ENCODE measurements around the gene TPD52L1.

Gene TPD52L1

DNA sequence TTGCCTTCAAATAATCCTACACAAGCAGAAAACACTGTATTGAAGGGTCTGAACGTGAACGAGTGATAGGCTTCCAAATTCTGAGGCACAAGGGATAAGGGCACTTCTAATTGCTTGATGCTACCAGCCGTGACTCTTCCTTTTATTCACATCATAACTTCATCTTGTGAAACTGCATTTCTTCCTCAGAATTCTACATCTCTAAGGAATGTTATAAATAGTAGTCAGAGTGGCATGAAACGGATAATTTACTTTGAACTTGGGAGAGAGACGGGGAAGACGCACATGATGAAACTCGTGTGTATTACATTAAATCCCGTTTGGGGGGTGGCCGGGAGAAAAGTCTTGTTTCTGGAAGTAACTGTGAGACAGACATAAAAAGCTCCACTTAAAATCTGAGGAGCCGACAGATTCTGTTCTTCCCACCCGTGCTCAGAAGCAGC is 147.4 kb downstream of the TPD52L1 start:
- H2BK5ac ChIP-seq (ENCODE audit: low read length), result no peak overlapping the region
- H4K5ac ChIP-seq (ENCODE audit: low read length), result no peak overlapping the region
- no peak overlapping the region for H2BK15ac ChIP-seq (replicated peaks; ENCODE audit: low read depth)
- H3K79me2 ChIP-seq (ENCODE audit: control insufficient read depth, insufficient read depth, low read length), result peaks cover 11% of the 10 kb centered on the region
- H3K4ac ChIP-seq (ENCODE audit: low read depth, low read length), result peak overlapping the region; percentile 38
- H3K36me3 ChIP-seq (ENCODE audit: control insufficient read depth, insufficient read depth, low read length), result peaks cover 7% of the 10 kb centered on the region
- no peak overlapping the region for H3K27ac ChIP-seq (ENCODE audit: low read depth, low read length)
- peaks cover 12% of the 10 kb centered on the region for H3K79me1 ChIP-seq (ENCODE audit: low read length)
- WGBS (ENCODE audit: extremely low coverage, insufficient coverage, low lambda C conversion rate), result no CpG with 5 or more reads among the region's 11 CpGs
- H2BK120ac ChIP-seq (ENCODE audit: low read depth, low read length), result peak overlapping the region; percentile 30
- H3K4me1 ChIP-seq (ENCODE audit: control insufficient read depth, low read depth, low read length), result no peaks in the 10 kb centered on the region
- peak overlapping the region; percentile 93 for H3K9ac ChIP-seq (ENCODE audit: low read length)
- H3K23ac ChIP-seq (ENCODE audit: low read length), result peak overlapping the region; percentile 48
- peak overlapping the region; percentile 72 for H3K4me3 ChIP-seq (ENCODE audit: low read length)
- peak overlapping the region; percentile 43 for H3K4me2 ChIP-seq (ENCODE audit: low read length)
- H2AK5ac ChIP-seq (ENCODE audit: low read length), result no peak overlapping the region
- peak; percentile 21 for DNase-seq
- H4K8ac ChIP-seq (ENCODE audit: low read depth, low read length), result no peak overlapping the region
- H3K27me3 ChIP-seq (ENCODE audit: insufficient read depth, low read length, poor library complexity), result no peaks in the 10 kb centered on the region
- peak overlapping the region; percentile 92 for H3K18ac ChIP-seq (ENCODE audit: low read length)
- peak overlapping the region; percentile 97 for H3K56ac ChIP-seq (ENCODE audit: low read length)

- Histone ChIP-seq H3K23ac (ENCODE audit: low read length) (peak within 1 kb of the TSS; percentile 48), H2BK120ac (ENCODE audit: low read depth, low read length) (peak within 1 kb of the TSS; percentile 30), H3K27me3 (ENCODE audit: insufficient read depth, low read length, poor library complexity) (no peaks in the 10 kb centered on the region), H4K5ac (ENCODE audit: low read length) (no peak within 1 kb of the TSS), H2BK15ac (replicated peaks; ENCODE audit: low read depth) (no peak within 1 kb of the TSS), H3K4me2 (ENCODE audit: low read length) (peak within 1 kb of the TSS; percentile 43), H4K8ac (ENCODE audit: low read depth, low read length) (no peak within 1 kb of the TSS), H3K9ac (ENCODE audit: low read length) (peak within 1 kb of the TSS; percentile 93), H3K4ac (ENCODE audit: low read depth, low read length) (peak within 1 kb of the TSS; percentile 38), H2AK5ac (ENCODE audit: low read length) (no peak within 1 kb of the TSS), H3K18ac (ENCODE audit: low read length) (peak within 1 kb of the TSS; percentile 92), H3K79me1 (ENCODE audit: low read length) (peaks cover 10% of the 10 kb centered on the region), H2BK5ac (ENCODE audit: low read length) (peak within 1 kb of the TSS; percentile 46), H3K36me3 (ENCODE audit: control insufficient read depth, insufficient read depth, low read length) (peaks cover 6% of the 10 kb centered on the region), H3K4me1 (ENCODE audit: control insufficient read depth, low read depth, low read length) (no peaks in the 10 kb centered on the region), H3K79me2 (ENCODE audit: control insufficient read depth, insufficient read depth, low read length) (peaks cover 11% of the 10 kb centered on the region), H3K27ac (ENCODE audit: low read depth, low read length) (peak within 1 kb of the TSS; percentile 82), H3K56ac (ENCODE audit: low read length) (peak within 1 kb of the TSS; percentile 97), H3K4me3 (ENCODE audit: low read length) (peak within 1 kb of the TSS; percentile 72)
- DNase-seq, result peak; percentile 86
- no CpG with 5 or more reads among the region's 67 CpGs for WGBS (ENCODE audit: extremely low coverage, insufficient coverage, low lambda C conversion rate)
Measured at GRCh38 chr6:125301435-125302391, 148.1 kb downstream of the TPD52L1 start, which contains the start of gene HDDC2. HDDC2 (minus strand) TSS chr6:125301967; CDS start chr6:125301932, 35 bp downstream.

GRCh38 chr6:125302840-125303511 is 149.4 kb downstream of the TPD52L1 start:
- H2BK5ac ChIP-seq (ENCODE audit: low read length), result no peak overlapping the region
- DNase-seq, result no peak
- H2AK5ac ChIP-seq (ENCODE audit: low read length), result no peak overlapping the region
- H2BK120ac ChIP-seq (ENCODE audit: low read depth, low read length), result no peak overlapping the region
- H3K27me3 ChIP-seq (ENCODE audit: insufficient read depth, low read length, poor library complexity), result no peaks in the 10 kb centered on the region
- H3K18ac ChIP-seq (ENCODE audit: low read length), result no peak overlapping the region
- WGBS (ENCODE audit: extremely low coverage, insufficient coverage, low lambda C conversion rate), result no CpG with 5 or more reads among the region's 4 CpGs
- no peak overlapping the region for H3K23ac ChIP-seq (ENCODE audit: low read length)
- H3K4ac ChIP-seq (ENCODE audit: low read depth, low read length), result no peak overlapping the region
- no peak overlapping the region for H3K56ac ChIP-seq (ENCODE audit: low read length)
- H2BK15ac ChIP-seq (replicated peaks; ENCODE audit: low read depth), result no peak overlapping the region
- no peaks in the 10 kb centered on the region for H3K4me1 ChIP-seq (ENCODE audit: control insufficient read depth, low read depth, low read length)
- H4K5ac ChIP-seq (ENCODE audit: low read length), result no peak overlapping the region
- no peak overlapping the region for H3K4me2 ChIP-seq (ENCODE audit: low read length)
- H3K79me2 ChIP-seq (ENCODE audit: control insufficient read depth, insufficient read depth, low read length), result peaks cover 11% of the 10 kb centered on the region
- H3K27ac ChIP-seq (ENCODE audit: low read depth, low read length), result no peak overlapping the region
- H3K9ac ChIP-seq (ENCODE audit: low read length), result no peak overlapping the region
- H3K4me3 ChIP-seq (ENCODE audit: low read length), result no peak overlapping the region
- H3K36me3 ChIP-seq (ENCODE audit: control insufficient read depth, insufficient read depth, low read length), result peaks cover 3% of the 10 kb centered on the region
- no peak overlapping the region for H4K8ac ChIP-seq (ENCODE audit: low read depth, low read length)
- peaks cover 7% of the 10 kb centered on the region for H3K79me1 ChIP-seq (ENCODE audit: low read length)

GRCh38 chr6:125303512-125303854 is 149.9 kb downstream of the TPD52L1 start:
- no peak overlapping the region for H4K8ac ChIP-seq (ENCODE audit: low read depth, low read length)
- peaks cover 3% of the 10 kb centered on the region for H3K36me3 ChIP-seq (ENCODE audit: control insufficient read depth, insufficient read depth, low read length)
- H3K56ac ChIP-seq (ENCODE audit: low read length), result no peak overlapping the region
- H3K4me1 ChIP-seq (ENCODE audit: control insufficient read depth, low read depth, low read length), result no peaks in the 10 kb centered on the region
- no peak overlapping the region for H2BK15ac ChIP-seq (replicated peaks; ENCODE audit: low read depth)
- H3K18ac ChIP-seq (ENCODE audit: low read length), result no peak overlapping the region
- no CpG with 5 or more reads among the region's 1 CpG for WGBS (ENCODE audit: extremely low coverage, insufficient coverage, low lambda C conversion rate)
- H3K79me2 ChIP-seq (ENCODE audit: control insufficient read depth, insufficient read depth, low read length), result peaks cover 11% of the 10 kb centered on the region
- no peak overlapping the region for H2AK5ac ChIP-seq (ENCODE audit: low read length)
- H3K9ac ChIP-seq (ENCODE audit: low read length), result no peak overlapping the region
- no peak overlapping the region for H3K4me2 ChIP-seq (ENCODE audit: low read length)
- DNase-seq, result no peak
- H3K4ac ChIP-seq (ENCODE audit: low read depth, low read length), result no peak overlapping the region
- no peak overlapping the region for H2BK5ac ChIP-seq (ENCODE audit: low read length)
- H3K4me3 ChIP-seq (ENCODE audit: low read length), result no peak overlapping the region
- H3K23ac ChIP-seq (ENCODE audit: low read length), result no peak overlapping the region
- no peak overlapping the region for H3K27ac ChIP-seq (ENCODE audit: low read depth, low read length)
- no peak overlapping the region for H2BK120ac ChIP-seq (ENCODE audit: low read depth, low read length)
- no peak overlapping the region for H4K5ac ChIP-seq (ENCODE audit: low read length)
- peaks cover 7% of the 10 kb centered on the region for H3K79me1 ChIP-seq (ENCODE audit: low read length)
- no peaks in the 10 kb centered on the region for H3K27me3 ChIP-seq (ENCODE audit: insufficient read depth, low read length, poor library complexity)

DNA sequence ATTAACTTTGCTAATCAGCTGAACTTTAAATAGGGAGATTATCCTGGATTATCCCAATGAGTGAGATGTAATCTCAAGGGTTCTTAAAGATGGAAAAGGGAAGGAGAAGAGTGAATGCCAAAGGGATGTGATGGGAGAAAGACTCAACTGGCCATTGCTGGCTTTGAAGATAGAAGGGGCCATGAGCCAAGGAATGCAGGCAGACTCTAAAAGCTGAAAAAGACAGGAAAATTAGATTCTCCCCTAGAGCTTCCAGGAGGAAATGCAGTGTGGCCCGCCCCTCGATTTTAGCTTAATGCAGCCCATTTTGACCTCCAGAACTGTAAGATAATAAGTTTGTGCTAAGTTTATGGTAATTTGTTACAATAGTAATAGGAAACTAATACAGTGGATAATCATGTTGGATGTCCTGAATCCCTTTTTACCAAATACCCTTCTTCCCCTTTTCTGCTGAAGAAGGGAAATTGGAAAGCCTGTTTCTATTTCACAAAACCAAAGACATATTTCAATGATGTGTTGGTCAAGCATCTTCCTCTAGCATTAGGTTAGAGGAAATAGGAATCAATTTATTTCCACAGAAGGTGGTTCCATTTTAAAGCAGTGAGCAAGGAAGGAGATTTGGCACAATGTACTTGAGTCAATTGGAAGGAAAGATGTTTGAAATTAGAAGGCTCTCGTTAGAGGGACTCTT is 151.5 kb downstream of the TPD52L1 start:
- Histone ChIP-seq H3K4me3 (ENCODE audit: low read length) (no peak overlapping the region), H3K4me2 (ENCODE audit: low read length) (no peak overlapping the region), H3K18ac (ENCODE audit: low read length) (no peak overlapping the region), H3K79me1 (ENCODE audit: low read length) (peaks cover under 1% of the 10 kb centered on the region), H4K5ac (ENCODE audit: low read length) (no peak overlapping the region), H3K23ac (ENCODE audit: low read length) (no peak overlapping the region), H2BK15ac (replicated peaks; ENCODE audit: low read depth) (no peak overlapping the region), H3K27me3 (ENCODE audit: insufficient read depth, low read length, poor library complexity) (no peaks in the 10 kb centered on the region), H3K27ac (ENCODE audit: low read depth, low read length) (no peak overlapping the region), H2BK120ac (ENCODE audit: low read depth, low read length) (no peak overlapping the region), H2BK5ac (ENCODE audit: low read length) (no peak overlapping the region), H3K4me1 (ENCODE audit: control insufficient read depth, low read depth, low read length) (no peaks in the 10 kb centered on the region), H3K56ac (ENCODE audit: low read length) (no peak overlapping the region), H4K8ac (ENCODE audit: low read depth, low read length) (no peak overlapping the region), H3K79me2 (ENCODE audit: control insufficient read depth, insufficient read depth, low read length) (peaks cover 6% of the 10 kb centered on the region), H2AK5ac (ENCODE audit: low read length) (no peak overlapping the region), H3K4ac (ENCODE audit: low read depth, low read length) (no peak overlapping the region), H3K9ac (ENCODE audit: low read length) (no peak overlapping the region), H3K36me3 (ENCODE audit: control insufficient read depth, insufficient read depth, low read length) (no peaks in the 10 kb centered on the region)
- WGBS (ENCODE audit: extremely low coverage, insufficient coverage, low lambda C conversion rate), result no CpG with 5 or more reads among the region's 3 CpGs
- DNase-seq, result no peak

Data from mesendoderm (in vitro differentiated cells).